PFSK-1 (cell line): ENCODE results near the gene PVALEF.

Experiments used
- POLR2AphosphoS5 ChIP-seq: IDR thresholded peaks from 2 replicates; pipeline ENCODE4 v1.6.1; 2012; ENCODE audit warnings: low read depth, mild to moderate bottlenecking, control low read depth, low read length, moderate library complexity
- SIN3A ChIP-seq: IDR thresholded peaks from 2 replicates; pipeline ENCODE4 v1.6.1; 2012; ENCODE audit warnings: mild to moderate bottlenecking, low read length, moderate library complexity, borderline replicate concordance; ENCODE audit not compliant: insufficient read depth
- TAF1 ChIP-seq: IDR thresholded peaks from 2 replicates; pipeline ENCODE4 v1.6.1; 2012; ENCODE audit warnings: low read length, control low read depth, borderline replicate concordance; ENCODE audit not compliant: insufficient read depth
- TF ChIP-seq, protein P1 (sequence below), 2 experiments: IDR thresholded peaks; 2 replicates each; pipeline versions ENCODE4 v1.6.1 to v1.8.0; 2011 to 2012; ENCODE audit warnings: low read depth in 2 of 2, low read length in 2 of 2, control low read depth in 1 of 2, inconsistent platforms in 1 of 2, mild to moderate bottlenecking in 1 of 2, moderate library complexity in 1 of 2; ENCODE audit not compliant: insufficient read depth in 1 of 2

DNA sequence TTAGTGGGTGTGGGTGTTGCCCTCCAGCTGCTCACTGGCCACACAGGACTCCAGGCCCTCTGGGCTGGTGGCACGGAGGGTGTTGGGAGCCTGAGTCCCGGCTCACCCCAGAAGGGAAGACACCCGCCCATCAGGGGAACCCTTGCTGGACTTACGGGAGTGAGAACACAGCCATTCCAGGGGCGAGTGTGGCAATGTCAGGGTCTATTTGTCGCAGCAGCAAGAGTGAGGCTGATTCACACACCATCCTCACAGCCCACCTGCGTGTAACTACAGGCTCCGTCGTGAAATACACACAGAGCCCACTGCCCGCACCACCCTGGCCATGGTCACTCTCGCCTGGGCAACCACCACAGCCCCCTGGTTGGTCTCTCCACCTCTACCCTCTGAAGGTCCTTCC, 18.5 kb downstream of the PVALEF start:
- TF ChIP-seq TAF1 = no peak
- TF ChIP-seq SIN3A = no peak
- TF ChIP-seq POLR2AphosphoS5 = no peak
- TF ChIP-seq, protein P1, sequence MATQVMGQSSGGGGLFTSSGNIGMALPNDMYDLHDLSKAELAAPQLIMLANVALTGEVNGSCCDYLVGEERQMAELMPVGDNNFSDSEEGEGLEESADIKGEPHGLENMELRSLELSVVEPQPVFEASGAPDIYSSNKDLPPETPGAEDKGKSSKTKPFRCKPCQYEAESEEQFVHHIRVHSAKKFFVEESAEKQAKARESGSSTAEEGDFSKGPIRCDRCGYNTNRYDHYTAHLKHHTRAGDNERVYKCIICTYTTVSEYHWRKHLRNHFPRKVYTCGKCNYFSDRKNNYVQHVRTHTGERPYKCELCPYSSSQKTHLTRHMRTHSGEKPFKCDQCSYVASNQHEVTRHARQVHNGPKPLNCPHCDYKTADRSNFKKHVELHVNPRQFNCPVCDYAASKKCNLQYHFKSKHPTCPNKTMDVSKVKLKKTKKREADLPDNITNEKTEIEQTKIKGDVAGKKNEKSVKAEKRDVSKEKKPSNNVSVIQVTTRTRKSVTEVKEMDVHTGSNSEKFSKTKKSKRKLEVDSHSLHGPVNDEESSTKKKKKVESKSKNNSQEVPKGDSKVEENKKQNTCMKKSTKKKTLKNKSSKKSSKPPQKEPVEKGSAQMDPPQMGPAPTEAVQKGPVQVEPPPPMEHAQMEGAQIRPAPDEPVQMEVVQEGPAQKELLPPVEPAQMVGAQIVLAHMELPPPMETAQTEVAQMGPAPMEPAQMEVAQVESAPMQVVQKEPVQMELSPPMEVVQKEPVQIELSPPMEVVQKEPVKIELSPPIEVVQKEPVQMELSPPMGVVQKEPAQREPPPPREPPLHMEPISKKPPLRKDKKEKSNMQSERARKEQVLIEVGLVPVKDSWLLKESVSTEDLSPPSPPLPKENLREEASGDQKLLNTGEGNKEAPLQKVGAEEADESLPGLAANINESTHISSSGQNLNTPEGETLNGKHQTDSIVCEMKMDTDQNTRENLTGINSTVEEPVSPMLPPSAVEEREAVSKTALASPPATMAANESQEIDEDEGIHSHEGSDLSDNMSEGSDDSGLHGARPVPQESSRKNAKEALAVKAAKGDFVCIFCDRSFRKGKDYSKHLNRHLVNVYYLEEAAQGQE (IDR thresholded peaks at IDR 0.05; ENCODE audit: insufficient read depth in 1 of 2, low read depth in 2 of 2, low read length in 2 of 2) = no peak
